Esophagus squamous epithelium (tissue), 5 donors: ENCODE measurements around the gene RASSF5. TPM values are rescaled to one million over a fixed set of nuclear protein-coding genes. Genes with fewer than 3 reads are reported as not detected.

Experiments
- DNase-seq: peaks from one replicate; lab custom pipeline; 2025; lab: John Stamatoyannopoulos, UW
- H3K27ac ChIP-seq, 4 donors: fragments of 200-600 bp; sonication (generic); one replicate each; pipeline ENCODE4 v1.5.1; 2016 to 2019; ENCODE audit warnings: mild to moderate bottlenecking in 1 of 4
- H3K27me3 ChIP-seq, 4 donors: fragments of 200-600 bp; sonication (generic); 1 replicate in 3 of 4; 2 replicates in 1 of 4; pipeline versions ENCODE4 v1.5.1 to v1.6.0; 2017 to 2021; ENCODE audit warnings: antibody characterized with exemption in 1 of 4
- H3K36me3 ChIP-seq, 3 donors: fragments of 200-600 bp; sonication (generic); one replicate each; pipeline ENCODE4 v1.5.1; 2016 to 2019
- H3K4me1 ChIP-seq, 3 donors: fragments of 200-600 bp; sonication (generic); one replicate each; pipeline ENCODE4 v1.5.1; 2017 to 2019
- H3K4me3 ChIP-seq, 4 donors: fragments of 200-600 bp; sonication (generic); 1 replicate in 3 of 4; 2 replicates in 1 of 4; pipeline ENCODE4 v1.5.1; 2016 to 2019; ENCODE audit warnings: mild to moderate bottlenecking in 2 of 4, moderate library complexity in 1 of 4
- H3K9me3 ChIP-seq, 3 donors: fragments of 200-600 bp; sonication (generic); one replicate each; pipeline ENCODE4 v1.5.1; 2016 to 2019
- POLR2A ChIP-seq, 4 donors: fragments of 450-650 bp; IDR thresholded peaks; one replicate each; pipeline ENCODE4 v1.6.1; 2017; ENCODE audit warnings: antibody characterized with exemption in 4 of 4, mild to moderate bottlenecking in 4 of 4, moderate library complexity in 3 of 4
- WGBS, 2 donors: methylation state at CpG; one replicate each; pipeline ENCODE4 v1.1.5; 2018; 5-methylcytosine and 5-hydroxymethylcytosine counted together
- intact Hi-C: fragments of 100-400 bp; cut with DNase I; formaldehyde crosslinking; loops from one replicate; pipeline ENCODE4 v1.15.0; 2022
- total RNA-seq, 4 donors: library from RNA; depleted of rRNA; stranded (reverse); fragments of >200 nt; gene quantifications; one replicate each; pipeline ENCODE4 v1.1.0, GENCODE V29; 2016
- TF ChIP-seq, protein P1 (sequence below), 6 experiments: fragments of 450-650 bp in 4 of 6; fragments of 200-600 bp in 2 of 6; sonication (generic) in 2 of 6; IDR thresholded peaks; one replicate each; pipeline ENCODE4 v1.5.1; 2016 to 2019; ENCODE audit warnings: antibody characterized with exemption in 6 of 6, mild to moderate bottlenecking in 4 of 6, moderate library complexity in 4 of 6
- donor health status: DM: yes; HTN: yes; CAD: no.

The RASSF5 gene
- total RNA-seq, 4 donors from 2014 or later, result 29.2 to 85.3 (median 35.1) TPM

DNA sequence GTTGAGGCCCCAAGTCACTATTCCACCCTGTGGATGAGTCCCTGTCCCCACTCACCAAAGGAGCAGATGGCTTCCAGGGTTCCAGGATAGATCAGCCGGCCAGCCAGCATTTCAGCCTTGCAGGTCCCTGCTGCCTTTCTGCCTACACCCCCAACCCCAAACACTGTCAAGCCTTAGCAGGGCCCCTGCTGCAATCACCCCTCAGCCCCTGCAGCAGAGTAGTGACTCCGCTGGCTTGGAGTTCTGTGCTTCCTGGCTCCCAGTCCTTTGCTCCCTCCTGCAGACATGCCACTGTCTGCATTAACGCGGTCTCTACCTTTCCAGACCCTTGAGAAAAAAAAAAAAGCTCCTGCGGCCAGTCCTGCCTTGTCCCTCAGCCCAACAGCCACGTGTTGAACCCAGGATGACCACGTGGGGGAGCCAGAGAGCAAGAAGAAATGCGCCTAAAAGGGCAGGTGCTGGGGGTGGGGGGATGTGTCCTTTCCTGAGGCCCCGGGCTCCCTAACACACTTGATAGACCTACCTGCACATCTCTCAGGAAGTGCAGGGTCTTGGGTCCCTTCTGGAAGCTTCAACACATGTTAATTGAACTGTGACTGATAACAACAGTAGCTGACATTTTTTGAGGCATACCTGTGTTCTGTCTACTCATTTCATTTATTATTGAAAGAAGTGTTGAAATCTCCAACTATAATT lies 37.4 kb downstream of the RASSF5 start:
- Histone ChIP-seq H3K4me3 (no peak overlapping the region), H3K36me3 (peaks cover 0 to 23% (median 0%) of the 10 kb centered on the region in 3 donors), H3K4me1 (peaks cover 9 to 39% (median 15%) of the 10 kb centered on the region in 3 donors), H3K27me3 (no peaks in the 10 kb centered on the region), H3K27ac (no peak overlapping the region), H3K9me3 (no peaks in the 10 kb centered on the region)
- intact Hi-C loops, result loop anchor here (5.0 kb wide), 1 partner anchor 38 kb away; no protein-coding TSS in a partner anchor
- no peak for DNase-seq
- 16 to 23% methylated on average over 5 to 7 of the region's 9 CpGs for WGBS, 2 donors
- TF ChIP-seq, protein P1, sequence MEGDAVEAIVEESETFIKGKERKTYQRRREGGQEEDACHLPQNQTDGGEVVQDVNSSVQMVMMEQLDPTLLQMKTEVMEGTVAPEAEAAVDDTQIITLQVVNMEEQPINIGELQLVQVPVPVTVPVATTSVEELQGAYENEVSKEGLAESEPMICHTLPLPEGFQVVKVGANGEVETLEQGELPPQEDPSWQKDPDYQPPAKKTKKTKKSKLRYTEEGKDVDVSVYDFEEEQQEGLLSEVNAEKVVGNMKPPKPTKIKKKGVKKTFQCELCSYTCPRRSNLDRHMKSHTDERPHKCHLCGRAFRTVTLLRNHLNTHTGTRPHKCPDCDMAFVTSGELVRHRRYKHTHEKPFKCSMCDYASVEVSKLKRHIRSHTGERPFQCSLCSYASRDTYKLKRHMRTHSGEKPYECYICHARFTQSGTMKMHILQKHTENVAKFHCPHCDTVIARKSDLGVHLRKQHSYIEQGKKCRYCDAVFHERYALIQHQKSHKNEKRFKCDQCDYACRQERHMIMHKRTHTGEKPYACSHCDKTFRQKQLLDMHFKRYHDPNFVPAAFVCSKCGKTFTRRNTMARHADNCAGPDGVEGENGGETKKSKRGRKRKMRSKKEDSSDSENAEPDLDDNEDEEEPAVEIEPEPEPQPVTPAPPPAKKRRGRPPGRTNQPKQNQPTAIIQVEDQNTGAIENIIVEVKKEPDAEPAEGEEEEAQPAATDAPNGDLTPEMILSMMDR (IDR thresholded peaks at IDR 0.05), result peak; percentile 68 to 86 (median 73)
- no peak for TF ChIP-seq POLR2A (IDR thresholded peaks at IDR 0.05)

DNA sequence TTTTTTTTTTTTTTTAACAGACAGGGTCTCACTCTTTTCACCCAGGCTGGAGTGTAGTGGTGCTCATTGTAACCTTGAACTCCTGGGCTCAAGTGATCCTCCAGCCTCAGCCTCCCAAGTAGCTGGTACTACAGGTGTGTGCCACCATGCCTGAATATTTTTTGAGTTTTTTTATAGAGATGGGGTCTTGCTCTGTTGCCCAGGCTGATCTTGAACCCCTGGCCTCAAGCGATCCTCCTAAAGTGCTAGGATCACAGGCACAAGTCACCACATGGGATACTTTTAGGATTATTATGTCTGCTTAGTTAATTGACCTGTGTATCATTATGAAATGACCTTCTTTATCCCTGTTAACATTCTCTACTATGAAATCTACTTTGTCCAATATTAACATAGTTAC lies 38.0 kb downstream of the RASSF5 start:
- Histone ChIP-seq H3K9me3 (no peaks in the 10 kb centered on the region), H3K4me1 (peaks cover 3 to 39% (median 9%) of the 10 kb centered on the region in 3 donors), H3K4me3 (no peak overlapping the region), H3K27ac (no peak overlapping the region), H3K36me3 (peaks cover 0 to 20% (median 0%) of the 10 kb centered on the region in 3 donors), H3K27me3 (no peaks in the 10 kb centered on the region)
- intact Hi-C loops, result no loop called here
- WGBS, 2 donors, result 86 to 93% methylated on average over 1 of the region's 1 CpG
- DNase-seq, result no peak
- TF ChIP-seq, protein P1 (IDR thresholded peaks at IDR 0.05), result no peak
- TF ChIP-seq POLR2A (IDR thresholded peaks at IDR 0.05), result no peak

DNA sequence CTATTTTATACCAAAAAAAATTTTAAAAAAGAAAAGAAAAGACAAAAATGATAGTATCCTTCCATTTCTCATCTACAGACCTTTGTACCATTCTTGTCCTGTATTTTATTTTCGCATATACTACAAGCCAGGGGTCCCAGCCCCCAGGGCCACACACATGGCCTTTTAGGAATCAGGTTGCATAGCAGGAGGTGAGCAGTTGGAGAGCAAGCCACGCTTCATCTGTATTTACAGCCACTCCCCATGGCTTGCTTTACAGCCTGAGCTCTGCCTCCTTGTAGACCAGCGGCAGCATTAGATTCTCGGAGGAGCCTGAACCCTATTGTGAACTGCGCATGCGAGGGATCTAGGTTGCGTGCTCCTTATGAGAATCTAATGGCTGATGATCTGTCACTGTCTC lies 39.8 kb downstream of the RASSF5 start:
- no peaks in the 10 kb centered on the region for H3K27me3 ChIP-seq
- no peaks in the 10 kb centered on the region for H3K9me3 ChIP-seq
- peaks cover 0 to 14% (median 0%) of the 10 kb centered on the region in 3 donors for H3K36me3 ChIP-seq
- intact Hi-C loops, result no loop called here
- TF ChIP-seq POLR2A (IDR thresholded peaks at IDR 0.05), result no peak
- TF ChIP-seq, protein P1 (IDR thresholded peaks at IDR 0.05), result no peak
- H3K27ac ChIP-seq, result no peak overlapping the region
- H3K4me1 ChIP-seq, result peaks cover 0 to 44% (median 5%) of the 10 kb centered on the region in 3 donors
- H3K4me3 ChIP-seq, result no peak overlapping the region
- 84 to 94% methylated on average over 6 to 7 of the region's 7 CpGs for WGBS, 2 donors
- no peak for DNase-seq

DNA sequence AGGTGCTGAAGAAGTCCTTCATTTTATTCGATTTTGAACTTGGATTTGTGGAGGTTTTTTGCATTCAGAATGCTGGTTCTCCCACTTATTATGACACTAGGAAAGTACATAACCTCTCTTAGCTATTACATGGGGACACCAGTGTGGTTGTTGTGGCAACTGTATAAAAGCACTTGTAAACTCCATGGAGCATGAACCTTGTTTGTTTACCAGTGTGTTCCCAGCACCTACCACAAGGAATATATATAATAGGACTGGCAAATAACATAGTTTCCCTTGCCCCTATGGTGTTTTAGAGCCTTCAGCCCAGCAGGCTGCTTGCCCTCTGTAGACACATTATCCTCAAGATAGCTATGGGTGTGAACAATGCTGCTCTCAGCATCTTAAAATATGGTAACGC lies 43.1 kb downstream of the RASSF5 start:
- DNase-seq, result no peak
- 71 to 86% methylated on average over 2 of the region's 2 CpGs for WGBS, 2 donors
- no peak for TF ChIP-seq POLR2A (IDR thresholded peaks at IDR 0.05)
- TF ChIP-seq, protein P1 (IDR thresholded peaks at IDR 0.05), result no peak
- H3K27ac ChIP-seq, result no peak overlapping the region
- H3K4me3 ChIP-seq, result no peak overlapping the region
- H3K36me3 ChIP-seq, result no peaks in the 10 kb centered on the region
- intact Hi-C loops, result no loop called here
- H3K27me3 ChIP-seq, result no peaks in the 10 kb centered on the region
- peaks cover under 1 to 54% (median 10%) of the 10 kb centered on the region in 3 donors for H3K4me1 ChIP-seq
- H3K9me3 ChIP-seq, result no peaks in the 10 kb centered on the region

DNA sequence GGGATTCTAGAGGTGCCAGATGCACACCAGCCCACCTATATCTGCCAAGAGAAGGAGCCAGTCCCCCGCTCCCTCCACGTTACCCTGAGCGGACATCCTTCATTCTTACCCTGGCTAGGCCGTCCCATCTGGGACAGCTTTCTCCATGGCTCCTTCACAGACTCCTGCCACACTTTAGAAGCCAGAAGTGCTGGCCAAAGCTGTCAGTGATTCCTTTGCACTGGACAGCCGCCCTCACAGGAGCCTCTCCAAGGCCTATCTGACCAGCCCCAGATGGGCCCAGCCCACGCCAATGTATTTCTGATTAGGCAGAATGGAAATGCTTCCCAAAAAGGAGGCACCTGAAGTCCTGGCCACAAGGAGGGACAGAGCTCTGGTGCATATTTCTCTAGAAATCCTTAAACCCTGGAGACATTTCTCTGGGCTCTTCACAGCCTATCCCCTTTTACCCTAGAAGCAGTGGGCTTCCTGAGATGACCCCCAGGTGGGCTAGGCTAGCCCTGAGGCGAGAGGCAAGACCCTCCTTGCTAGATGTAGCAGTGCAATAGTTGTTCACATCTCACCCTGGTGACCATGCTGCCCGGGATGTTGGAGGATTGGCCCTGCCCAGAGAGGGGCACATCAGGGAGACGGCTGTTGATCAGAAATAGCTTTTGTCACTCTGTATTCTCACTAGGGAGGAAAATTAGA lies 44.1 kb downstream of the RASSF5 start:
- H3K27ac ChIP-seq, result no peak overlapping the region
- H3K27me3 ChIP-seq, result no peaks in the 10 kb centered on the region
- no peak for DNase-seq
- H3K4me1 ChIP-seq, result peaks cover 10 to 64% (median 20%) of the 10 kb centered on the region in 3 donors
- WGBS, 2 donors, result 94 to 98% methylated on average over 3 to 6 of the region's 9 CpGs
- no peaks in the 10 kb centered on the region for H3K9me3 ChIP-seq
- H3K36me3 ChIP-seq, result no peaks in the 10 kb centered on the region
- intact Hi-C loops, result no loop called here
- no peak overlapping the region for H3K4me3 ChIP-seq
- TF ChIP-seq POLR2A (IDR thresholded peaks at IDR 0.05), result no peak
- TF ChIP-seq, protein P1 (IDR thresholded peaks at IDR 0.05), result no peak
